Astrocyte (in vitro differentiated cells and primary cell): Measurements from ENCODE around the gene SV2C.

ENCODE experiments used
- CTCF ChIP-seq: IDR thresholded peaks from 2 replicates; pipeline ENCODE4 v1.5.1; 2011; ENCODE audit warnings: low read depth, mild to moderate bottlenecking, inconsistent platforms, low read length, moderate library complexity; ENCODE audit not compliant: insufficient read depth
- EZH2 ChIP-seq: IDR thresholded peaks from 2 replicates; pipeline ENCODE4 v1.6.1; 2012; ENCODE audit warnings: mild to moderate bottlenecking, low read length, inconsistent platforms; ENCODE audit not compliant: insufficient read depth

GRCh38 chr5:76376866-76377230 lies 293.7 kb downstream of the SV2C start:
- TF ChIP-seq CTCF (no peak), EZH2 (no peak)
